ENCODE results near the gene DBH.

Gene DBH

GRCh38 chr9:133704711-133705181 lies 68.6 kb downstream of the DBH start:
- no peak for DNase-seq

GRCh38 chr9:133705576-133705975 lies 69.4 kb downstream of the DBH start:
- DNase-seq: no peak

- DNase-seq: no peak
Measured at GRCh38 chr9:133706307-133707050, 70.3 kb downstream of the DBH start.

- DNase-seq: no peak
Measured at GRCh38 chr9:133707065-133707762, 71.1 kb downstream of the DBH start.

GRCh38 chr9:133707763-133708245 lies 71.6 kb downstream of the DBH start:
- no peak for DNase-seq

- no peak for DNase-seq
Measured at GRCh38 chr9:133708246-133709014, 72.3 kb downstream of the DBH start.

Measured in NCI-H748 treated with DMSO at 0.1 percent for 48 hours (cell line).